ENCODE measurements around the gene NSD1.

The NSD1 gene, protein sequence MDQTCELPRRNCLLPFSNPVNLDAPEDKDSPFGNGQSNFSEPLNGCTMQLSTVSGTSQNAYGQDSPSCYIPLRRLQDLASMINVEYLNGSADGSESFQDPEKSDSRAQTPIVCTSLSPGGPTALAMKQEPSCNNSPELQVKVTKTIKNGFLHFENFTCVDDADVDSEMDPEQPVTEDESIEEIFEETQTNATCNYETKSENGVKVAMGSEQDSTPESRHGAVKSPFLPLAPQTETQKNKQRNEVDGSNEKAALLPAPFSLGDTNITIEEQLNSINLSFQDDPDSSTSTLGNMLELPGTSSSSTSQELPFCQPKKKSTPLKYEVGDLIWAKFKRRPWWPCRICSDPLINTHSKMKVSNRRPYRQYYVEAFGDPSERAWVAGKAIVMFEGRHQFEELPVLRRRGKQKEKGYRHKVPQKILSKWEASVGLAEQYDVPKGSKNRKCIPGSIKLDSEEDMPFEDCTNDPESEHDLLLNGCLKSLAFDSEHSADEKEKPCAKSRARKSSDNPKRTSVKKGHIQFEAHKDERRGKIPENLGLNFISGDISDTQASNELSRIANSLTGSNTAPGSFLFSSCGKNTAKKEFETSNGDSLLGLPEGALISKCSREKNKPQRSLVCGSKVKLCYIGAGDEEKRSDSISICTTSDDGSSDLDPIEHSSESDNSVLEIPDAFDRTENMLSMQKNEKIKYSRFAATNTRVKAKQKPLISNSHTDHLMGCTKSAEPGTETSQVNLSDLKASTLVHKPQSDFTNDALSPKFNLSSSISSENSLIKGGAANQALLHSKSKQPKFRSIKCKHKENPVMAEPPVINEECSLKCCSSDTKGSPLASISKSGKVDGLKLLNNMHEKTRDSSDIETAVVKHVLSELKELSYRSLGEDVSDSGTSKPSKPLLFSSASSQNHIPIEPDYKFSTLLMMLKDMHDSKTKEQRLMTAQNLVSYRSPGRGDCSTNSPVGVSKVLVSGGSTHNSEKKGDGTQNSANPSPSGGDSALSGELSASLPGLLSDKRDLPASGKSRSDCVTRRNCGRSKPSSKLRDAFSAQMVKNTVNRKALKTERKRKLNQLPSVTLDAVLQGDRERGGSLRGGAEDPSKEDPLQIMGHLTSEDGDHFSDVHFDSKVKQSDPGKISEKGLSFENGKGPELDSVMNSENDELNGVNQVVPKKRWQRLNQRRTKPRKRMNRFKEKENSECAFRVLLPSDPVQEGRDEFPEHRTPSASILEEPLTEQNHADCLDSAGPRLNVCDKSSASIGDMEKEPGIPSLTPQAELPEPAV (N-terminal part only)

DNA sequence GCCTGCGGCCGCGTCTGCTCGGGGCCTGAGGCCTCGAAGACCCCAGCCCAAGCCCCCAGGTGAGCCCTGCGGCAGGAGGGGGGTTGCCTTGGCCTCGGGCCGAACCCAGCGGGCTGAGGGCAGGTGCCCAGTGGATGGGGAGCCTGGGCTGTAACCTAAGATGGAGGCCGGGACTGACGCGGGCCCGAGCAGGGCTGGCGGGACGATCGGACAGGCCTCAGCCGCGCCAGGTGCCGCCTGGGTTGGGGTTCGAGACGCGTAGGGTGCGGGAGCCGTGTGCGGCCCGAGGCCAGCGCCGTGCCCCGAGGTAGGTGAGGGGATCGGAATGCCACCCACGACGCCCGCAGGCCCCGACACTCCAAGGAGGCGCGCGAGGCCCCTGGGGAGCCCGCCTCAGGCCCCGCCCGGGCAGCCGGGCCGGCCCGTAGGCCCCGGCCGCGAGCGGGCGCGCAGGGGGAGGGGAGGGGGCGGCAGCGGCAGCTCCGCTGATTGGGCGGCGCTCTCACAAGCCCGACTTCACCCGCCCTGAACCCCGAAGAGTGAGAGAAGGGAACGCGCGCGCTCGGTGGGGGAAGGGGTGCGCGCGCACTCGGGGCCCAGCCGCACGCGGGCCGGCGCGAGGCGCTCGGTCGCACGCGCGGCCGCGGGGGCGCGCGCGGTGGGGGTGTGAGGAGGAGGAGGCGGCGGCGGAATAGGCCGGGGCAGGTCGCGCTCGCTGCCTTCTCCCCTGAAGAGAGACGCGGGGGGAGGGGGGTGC, at the start of gene NSD1:
Gene NSD1, plus strand, starts transcription at position 678 of the 757 bp plus-strand sequence. CDS start 1,331 bp downstream, outside the sequence.
- DNase-seq = peak; percentile 25

GRCh38 chr5:177084175-177084574, 49.4 kb upstream of the NSD1 start:
- no peak for DNase-seq

DNA sequence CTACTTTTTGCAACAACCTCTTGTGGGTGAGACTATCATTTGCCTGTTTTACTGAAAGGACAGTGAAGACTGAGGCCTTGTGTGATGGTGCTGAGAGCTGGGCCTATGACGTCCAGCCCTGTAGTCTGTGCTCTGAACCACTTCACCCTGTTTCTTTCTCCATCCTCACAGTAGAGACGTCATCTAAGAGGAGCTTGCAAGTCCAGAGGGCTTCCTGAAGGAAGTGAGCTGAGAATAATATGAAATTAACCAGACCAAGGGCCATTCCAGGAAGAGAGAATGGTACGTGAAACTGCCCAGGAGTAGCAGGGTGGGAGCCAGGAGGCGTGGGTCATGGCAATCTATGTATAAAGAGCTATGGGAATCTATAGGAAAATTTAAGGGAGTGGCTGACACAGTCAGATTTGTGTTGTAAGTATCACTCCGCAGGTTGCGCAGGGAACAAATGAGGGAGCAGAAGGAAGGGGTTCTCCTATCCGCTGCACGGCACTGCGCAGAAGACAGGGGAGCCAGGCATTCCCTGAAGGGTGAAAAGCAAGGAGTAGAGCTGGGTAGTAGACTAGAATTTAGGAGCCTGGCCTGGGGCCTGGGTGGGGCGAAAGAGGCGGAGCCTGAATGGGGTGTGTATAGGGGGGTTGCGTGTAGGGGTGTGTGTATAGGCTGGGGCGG, 47.5 kb upstream of the NSD1 start:
- no peak for DNase-seq

DNA sequence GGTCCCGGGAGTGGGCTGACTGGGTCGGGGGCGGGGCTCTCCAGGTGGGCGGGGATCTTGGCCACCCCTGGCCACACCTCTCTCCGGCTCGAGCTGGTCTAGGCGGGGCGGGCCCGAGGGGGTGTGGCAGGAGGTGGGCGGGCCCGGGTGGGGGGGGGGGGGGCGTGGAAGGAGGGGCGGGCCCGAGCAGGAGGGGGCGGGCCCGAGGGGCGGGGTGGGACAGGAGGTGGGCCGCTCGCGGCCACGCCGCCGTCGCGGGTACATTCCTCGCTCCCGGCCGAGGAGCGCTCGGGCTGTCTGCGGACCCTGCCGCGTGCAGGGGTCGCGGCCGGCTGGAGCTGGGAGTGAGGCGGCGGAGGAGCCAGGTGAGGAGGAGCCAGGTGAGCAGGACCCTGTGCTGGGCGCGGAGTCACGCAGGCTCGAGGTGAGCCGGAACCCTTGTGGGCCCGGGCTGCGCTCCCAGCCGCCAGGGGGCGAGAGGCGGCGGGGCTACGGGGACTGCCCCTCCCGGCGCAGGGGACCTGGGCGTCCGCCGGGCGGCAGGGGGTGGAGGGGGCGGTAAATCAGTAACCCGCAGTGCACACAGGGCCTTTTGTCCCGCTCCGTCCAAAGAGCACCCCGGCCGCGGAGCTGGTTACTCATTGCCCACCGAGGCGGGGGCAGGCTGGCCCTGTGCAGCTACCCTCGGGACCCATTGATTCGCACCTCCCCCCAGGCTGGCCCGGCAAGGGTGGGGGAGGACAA, 46.7 kb upstream of the NSD1 start, which contains the start of gene FGFR4:
Gene FGFR4, plus strand, starts transcription at position 262 of the 744 bp plus-strand sequence. CDS start 2,688 bp downstream, outside the sequence.
- DNase-seq = peak; percentile 11

DNA sequence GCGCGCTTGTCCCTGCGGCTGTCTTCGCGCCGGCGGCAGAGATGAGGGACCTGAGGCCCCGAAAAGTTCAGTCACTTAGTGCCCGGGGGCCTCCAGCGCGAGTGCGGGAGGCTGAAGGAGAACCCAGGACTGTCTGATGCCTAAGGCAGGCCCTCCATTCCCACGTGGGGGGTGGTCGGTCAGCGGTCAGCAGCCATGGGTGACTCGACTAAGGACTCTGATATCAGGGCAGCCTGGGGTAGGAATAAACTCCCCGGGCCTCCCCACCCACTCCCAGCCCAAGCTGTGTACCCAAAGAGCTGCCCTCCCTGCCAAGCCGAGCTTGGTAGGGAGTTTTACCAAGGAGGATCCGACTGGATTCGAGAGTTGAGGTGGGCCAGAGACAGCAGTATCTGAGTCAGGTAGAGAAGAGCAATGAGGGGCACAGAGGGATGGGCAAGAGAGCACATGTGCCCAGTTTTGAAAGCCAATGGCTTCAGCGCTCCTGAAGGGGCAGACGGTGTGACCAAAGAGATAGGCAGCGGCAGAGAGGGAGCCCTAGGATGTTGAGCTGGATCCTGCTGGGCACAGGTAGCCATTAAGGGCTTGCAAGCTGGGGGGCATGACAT, 46.1 kb upstream of the NSD1 start:
- DNase-seq = no peak

DNA sequence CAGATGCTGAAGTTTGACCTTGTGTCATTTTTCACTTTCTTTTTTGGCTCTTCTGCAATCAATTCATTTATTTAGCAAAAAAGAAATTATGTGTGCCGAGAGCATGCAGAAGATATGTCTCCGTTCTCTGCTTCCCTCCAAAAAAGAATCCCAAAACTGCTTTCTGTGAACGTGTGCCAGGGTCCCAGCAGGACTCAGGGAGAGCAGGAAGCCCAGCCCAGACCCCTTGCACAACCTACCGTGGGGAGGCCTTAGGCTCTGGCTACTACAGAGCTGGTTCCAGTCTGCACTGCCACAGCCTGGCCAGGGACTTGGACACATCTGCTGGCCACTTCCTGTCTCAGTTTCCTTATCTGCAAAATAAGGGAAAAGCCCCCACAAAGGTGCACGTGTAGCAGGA, 44.4 kb upstream of the NSD1 start:
- no peak for DNase-seq

DNA sequence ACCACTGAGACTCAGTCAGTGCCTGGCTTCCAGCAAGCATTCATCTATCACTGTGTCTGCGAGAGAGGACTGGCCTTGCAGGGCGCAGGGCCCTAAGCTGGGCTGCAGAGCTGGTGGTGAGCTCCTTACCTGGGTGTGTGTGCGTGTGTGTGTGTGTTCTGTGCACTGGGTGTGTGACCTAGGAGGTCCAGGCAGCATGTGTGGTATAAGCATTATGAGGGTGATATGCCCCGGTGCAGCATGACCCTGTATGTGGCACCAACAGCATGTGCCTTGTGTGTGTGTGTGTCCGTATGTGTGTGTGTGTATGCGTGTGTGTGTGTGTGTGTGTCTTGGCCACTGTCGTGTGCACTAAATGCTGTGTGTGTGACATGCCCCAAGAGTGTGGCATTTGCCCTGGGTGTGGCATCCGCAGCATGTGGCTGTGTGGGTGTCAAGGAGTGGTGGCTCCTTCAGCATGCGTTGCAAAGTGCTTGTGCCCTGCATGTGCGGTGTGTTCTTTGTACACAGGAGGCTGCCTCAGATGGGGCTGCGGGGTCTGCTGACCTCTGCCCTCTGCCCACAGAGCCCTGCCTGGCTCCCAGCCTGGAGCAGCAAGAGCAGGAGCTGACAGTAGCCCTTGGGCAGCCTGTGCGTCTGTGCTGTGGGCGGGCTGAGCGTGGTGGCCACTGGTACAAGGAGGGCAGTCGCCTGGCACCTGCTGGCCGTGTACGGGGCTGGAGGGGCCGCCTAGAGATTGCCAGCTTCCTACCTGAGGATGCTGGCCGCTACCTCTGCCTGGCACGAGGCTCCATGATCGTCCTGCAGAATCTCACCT, 43.5 kb upstream of the NSD1 start:
- DNase-seq = no peak

GRCh38 chr5:177090813-177091212, 42.8 kb upstream of the NSD1 start:
- no peak for DNase-seq

GRCh38 chr5:177091232-177091631, 42.3 kb upstream of the NSD1 start:
- no peak for DNase-seq

DNA sequence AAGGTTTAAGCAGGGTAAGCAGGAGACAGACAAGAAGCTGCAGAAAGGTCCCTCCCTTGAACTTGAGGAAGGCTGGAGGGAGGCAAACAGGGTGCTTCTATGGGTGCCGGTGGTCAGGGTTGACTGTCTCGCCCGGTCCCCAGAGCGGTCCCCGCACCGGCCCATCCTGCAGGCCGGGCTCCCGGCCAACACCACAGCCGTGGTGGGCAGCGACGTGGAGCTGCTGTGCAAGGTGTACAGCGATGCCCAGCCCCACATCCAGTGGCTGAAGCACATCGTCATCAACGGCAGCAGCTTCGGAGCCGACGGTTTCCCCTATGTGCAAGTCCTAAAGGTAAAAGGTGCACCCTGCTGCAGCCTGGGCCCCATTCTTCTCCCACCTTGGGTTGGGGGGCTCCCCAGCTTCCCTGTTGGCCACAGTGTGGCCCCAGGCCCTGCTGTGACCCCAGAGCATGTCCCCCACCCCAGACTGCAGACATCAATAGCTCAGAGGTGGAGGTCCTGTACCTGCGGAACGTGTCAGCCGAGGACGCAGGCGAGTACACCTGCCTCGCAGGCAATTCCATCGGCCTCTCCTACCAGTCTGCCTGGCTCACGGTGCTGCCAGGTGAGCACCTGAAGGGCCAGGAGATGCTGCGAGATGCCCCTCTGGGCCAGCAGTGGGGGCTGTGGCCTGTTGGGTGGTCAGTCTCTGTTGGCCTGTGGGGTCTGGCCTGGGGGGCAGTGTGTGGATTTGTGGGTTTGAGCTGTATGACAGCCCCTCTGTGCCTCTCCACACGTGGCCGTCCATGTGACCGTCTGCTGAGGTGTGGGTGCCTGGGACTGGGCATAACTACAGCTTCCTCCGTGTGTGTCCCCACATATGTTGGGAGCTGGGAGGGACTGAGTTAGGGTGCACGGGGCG, 41.1 kb upstream of the NSD1 start:
- no peak for DNase-seq

GRCh38 chr5:177093082-177093712, 40.4 kb upstream of the NSD1 start:
- no peak for DNase-seq

- no peak for DNase-seq
Measured at GRCh38 chr5:177093803-177094202, 39.8 kb upstream of the NSD1 start.

DNA sequence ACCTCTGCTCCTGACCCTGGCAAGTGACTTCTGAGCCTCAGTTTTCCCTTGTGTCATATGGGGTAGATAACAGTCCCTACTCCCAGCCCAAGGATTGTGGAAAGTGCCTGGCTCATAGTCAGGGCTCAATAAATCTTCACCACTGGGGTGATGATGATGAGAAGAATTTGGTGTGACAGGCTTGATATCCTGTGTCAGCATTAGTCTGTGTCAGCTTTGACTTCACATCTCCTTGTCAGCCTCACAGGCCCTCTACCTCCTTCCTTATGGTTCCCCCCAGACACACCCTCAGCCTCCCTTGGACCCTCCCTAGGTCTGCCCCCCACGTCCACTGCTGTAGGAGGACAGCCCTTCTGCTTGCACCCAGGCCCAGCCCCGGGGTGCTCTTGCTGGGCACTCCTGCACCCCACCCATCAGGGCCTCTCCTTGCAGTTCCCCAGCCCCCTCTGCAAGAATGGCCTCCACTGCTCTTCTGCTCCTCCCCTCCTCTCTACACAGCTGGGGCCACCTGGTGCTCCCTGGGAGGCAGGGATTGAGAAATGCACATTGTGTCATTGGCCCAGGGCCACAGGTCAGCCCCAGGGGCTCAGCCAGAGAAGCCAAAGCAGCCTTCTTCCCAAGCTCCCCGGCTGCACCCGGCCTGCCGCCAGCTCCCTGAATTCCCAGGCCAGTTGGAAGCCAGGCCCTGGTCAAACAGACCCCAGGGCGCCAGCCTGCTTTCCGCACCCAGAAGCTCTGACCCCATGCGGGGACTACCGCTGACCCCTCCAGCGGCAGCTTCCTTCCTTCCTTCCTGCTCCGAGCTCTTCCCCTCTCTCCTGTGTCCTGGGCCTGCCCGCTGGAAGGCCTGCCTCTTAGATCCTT, 39.1 kb upstream of the NSD1 start:
- no peak for DNase-seq

- no peak for DNase-seq
Measured at GRCh38 chr5:177095088-177095669, 38.4 kb upstream of the NSD1 start.

DNA sequence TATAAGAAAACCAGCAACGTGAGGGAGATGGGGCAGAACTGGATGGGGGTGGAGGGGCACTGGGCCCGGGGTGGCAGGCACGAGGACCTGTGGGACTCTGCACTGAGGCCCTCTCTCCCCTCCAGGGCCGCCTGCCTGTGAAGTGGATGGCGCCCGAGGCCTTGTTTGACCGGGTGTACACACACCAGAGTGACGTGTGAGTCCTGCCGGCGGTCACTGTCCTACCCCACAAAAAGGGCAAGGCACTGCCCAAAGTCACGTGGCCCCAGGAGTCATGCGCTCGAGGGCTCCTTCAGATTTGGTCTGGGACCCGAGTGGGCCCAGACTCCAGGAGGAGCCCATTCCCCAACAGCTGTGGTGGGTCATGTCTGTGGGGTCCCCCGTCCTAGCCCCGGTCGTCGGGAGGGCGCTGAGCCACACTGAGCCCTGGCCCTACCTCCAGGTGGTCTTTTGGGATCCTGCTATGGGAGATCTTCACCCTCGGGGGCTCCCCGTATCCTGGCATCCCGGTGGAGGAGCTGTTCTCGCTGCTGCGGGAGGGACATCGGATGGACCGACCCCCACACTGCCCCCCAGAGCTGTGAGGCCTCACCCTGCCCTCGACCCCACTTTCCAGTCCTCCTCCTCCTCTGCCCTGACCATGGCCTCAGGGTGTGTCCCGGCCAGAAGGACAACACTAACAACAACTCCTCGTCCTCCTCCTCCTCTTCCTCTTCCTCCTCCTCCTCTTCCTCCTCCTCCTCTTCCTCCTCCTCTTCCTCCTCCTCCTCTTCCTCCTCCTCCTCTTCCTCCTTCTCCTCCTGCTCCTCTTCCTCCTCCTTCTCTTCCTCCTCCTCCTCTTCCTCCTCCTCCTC, 37.2 kb upstream of the NSD1 start:
- DNase-seq = no peak
